B cell (primary cell): ENCODE results near the gene EMP2. TPM values are rescaled to one million over a fixed set of nuclear protein-coding genes. Genes with fewer than 3 reads are reported as not detected.
"Not testable (repeated sequence)": the region's sequence is repeated elsewhere in the genome, so short reads cannot be mapped to it uniquely, and the experiment has no call there.

Experiments
- ATAC-seq: fragments of 200-7000 bp; cut with Tn5 transposase; one replicate; pipeline ENCODE4 v1.10.0; 2021; ENCODE audit warnings: low read depth, mild to moderate bottlenecking, moderate number of reproducible peaks, moderate library complexity
- CTCF ChIA-PET: fragments of 350-600 bp; sonication (Branson Sonifier 250); formaldehyde crosslinking; loops from one replicate; lab custom pipeline; 2021; ENCODE audit warnings: antibody characterized with exemption, inconsistent platforms; lab: Charles Lee
- POLR2A ChIA-PET: fragments of 350-600 bp; sonication (Branson Sonifier 250); formaldehyde crosslinking; loops from one replicate; lab custom pipeline; 2021; ENCODE audit warnings: antibody characterized with exemption; lab: Charles Lee
- DNase-seq: peaks from one replicate; pipeline ENCODE4 v3.0.0; 2013
- H2AFZ ChIP-seq: 2 replicates; pipeline ENCODE4 v1.6.1; 2012; ENCODE audit warnings: mild to moderate bottlenecking, low read depth, low read length; ENCODE audit not compliant: insufficient read depth, poor library complexity, severe bottlenecking
- H3K27ac ChIP-seq, 2 donors: 1 replicate in 1 of 2; 2 replicates in 1 of 2; pipeline ENCODE4 v1.5.1; 2012 to 2013; ENCODE audit warnings: low read length in 2 of 2, mild to moderate bottlenecking in 2 of 2, moderate library complexity in 1 of 2
- H3K27me3 ChIP-seq, 4 experiments: fragments of 200-600 bp in 1 of 4; sonication (generic) in 1 of 4; replicated peaks in 1 of 4; 1 replicate in 2 of 4; 2 replicates in 2 of 4; pipeline versions ENCODE4 v1.6.1 to v1.7.0; 2013 to 2016; ENCODE audit warnings: low read length in 3 of 4, mild to moderate bottlenecking in 2 of 4, mixed read lengths in 1 of 4, moderate library complexity in 1 of 4; ENCODE audit not compliant: insufficient read depth in 4 of 4, control insufficient read depth in 3 of 4; ENCODE audit errors: control extremely low read depth in 1 of 4
- H3K36me3 ChIP-seq, 2 experiments: replicated peaks in 1 of 2; 1 replicate in 1 of 2; 2 replicates in 1 of 2; pipeline versions ENCODE4 v1.6.1 to v1.7.1; 2013; ENCODE audit warnings: low read length in 1 of 2; ENCODE audit not compliant: insufficient read depth in 2 of 2, control insufficient read depth in 1 of 2; ENCODE audit errors: control extremely low read depth in 1 of 2, extremely low read depth in 1 of 2
- H3K4me1 ChIP-seq, 2 donors: fragments of 200-600 bp in 1 of 2; sonication (generic) in 1 of 2; 1 replicate in 1 of 2; 2 replicates in 1 of 2; pipeline versions ENCODE4 v1.5.1 to v1.6.1; 2013 to 2017; ENCODE audit warnings: low read length in 2 of 2; ENCODE audit not compliant: control insufficient read depth in 2 of 2, insufficient read depth in 2 of 2
- H3K4me2 ChIP-seq: replicated peaks from 2 replicates; pipeline ENCODE3; 2012; ENCODE audit warnings: mild to moderate bottlenecking, low read depth, low read length; ENCODE audit not compliant: poor library complexity, severe bottlenecking
- H3K4me3 ChIP-seq, 5 experiments: fragments of 200-600 bp in 1 of 5; sonication (generic) in 1 of 5; 1 replicate in 3 of 5; 2 replicates in 2 of 5; pipeline versions ENCODE4 v1.5.1 to v1.7.0; 2011 to 2016; ENCODE audit warnings: low read length in 4 of 5, mild to moderate bottlenecking in 4 of 5, low read depth in 2 of 5, control low read depth in 1 of 5, moderate library complexity in 1 of 5; ENCODE audit not compliant: insufficient read depth in 1 of 5; ENCODE audit errors: control extremely low read depth in 1 of 5, extremely low read depth in 1 of 5
- H3K79me2 ChIP-seq: fragments of 200-600 bp; sonication (generic); one replicate; pipeline ENCODE4 v1.6.0; 2016; ENCODE audit warnings: low read length; ENCODE audit not compliant: control insufficient read depth, insufficient read depth
- H3K9ac ChIP-seq: fragments of 200-600 bp; sonication (generic); 2 replicates; pipeline ENCODE4 v1.6.1; 2017; ENCODE audit warnings: mild to moderate bottlenecking, low read length, moderate library complexity
- H3K9me3 ChIP-seq, 3 donors: one replicate each; pipeline versions ENCODE4 v1.6.1 to v1.7.1; 2013; ENCODE audit warnings: low read length in 2 of 3; ENCODE audit not compliant: control insufficient read depth in 2 of 3, insufficient read depth in 1 of 3; ENCODE audit errors: control extremely low read depth in 1 of 3
- H4K20me1 ChIP-seq: 2 replicates; pipeline ENCODE4 v1.6.0; 2012; ENCODE audit warnings: mild to moderate bottlenecking, low read length; ENCODE audit not compliant: insufficient read depth, control insufficient read depth, poor library complexity, severe bottlenecking
- H3K27ac Mint-ChIP-seq: one replicate; pipeline ENCODE4 v1.8.0; 2021; ENCODE audit warnings: mixed read lengths
- H3K27me3 Mint-ChIP-seq: one replicate; pipeline ENCODE4 v1.8.0; 2021; ENCODE audit warnings: mixed read lengths
- H3K4me1 Mint-ChIP-seq: one replicate; pipeline ENCODE4 v1.8.0; 2021; ENCODE audit warnings: mixed read lengths
- H3K4me3 Mint-ChIP-seq: one replicate; pipeline ENCODE4 v1.8.0; 2021; ENCODE audit warnings: mixed read lengths
- H3K9me3 Mint-ChIP-seq: one replicate; pipeline ENCODE4 v1.8.0; 2022; ENCODE audit warnings: mixed read lengths; ENCODE audit not compliant: insufficient read depth
- CTCF ChIP-seq: fragments of 200-600 bp; IDR thresholded peaks from one replicate; pipeline ENCODE4 v1.8.0; 2022; ENCODE audit warnings: antibody characterized with exemption, mild to moderate bottlenecking
- EZH2 ChIP-seq: IDR thresholded peaks from 2 replicates; pipeline ENCODE4 v1.6.1; 2012; ENCODE audit warnings: borderline replicate concordance, low read depth, mild to moderate bottlenecking, moderate library complexity, low read length; ENCODE audit not compliant: insufficient read depth, poor library complexity, severe bottlenecking
- whole genome bisulfite sequencing: methylation state at CpG from one replicate; pipeline ENCODE4 v1.1.5; 2013; ENCODE audit warnings: missing lambda C conversion rate; ENCODE audit not compliant: insufficient coverage; 5-methylcytosine and 5-hydroxymethylcytosine counted together
- intact Hi-C: fragments of 100-400 bp; cut with micrococcal nuclease; formaldehyde crosslinking; loops from one replicate; pipeline ENCODE4 v1.10.0; 2022
- polyA plus RNA-seq: library from polyadenylated mRNA; depleted of rRNA; stranded (reverse); fragments of >200 nt; gene quantifications from 2 replicates; pipeline ENCODE4 v1.2.3, GENCODE V29; 2012
- total RNA-seq, 2 donors: library from RNA; stranded (reverse); fragments of 120-200 nt in 1 of 2; gene quantifications; 1 replicate in 1 of 2; 2 replicates in 1 of 2; pipeline versions ENCODE4 v1.2.3 to v1.2.4, GENCODE V29; 2013 to 2022

The EMP2 gene
- total and polyA plus RNA-seq, 2 donors (not counting 1 experiment from before 2014, with no cell fraction given) = 0.01 TPM; not detected in 1

GRCh38 chr16:10561425-10561824, 19.0 kb downstream of the EMP2 start:
- Histone ChIP-seq H3K4me3 (no peak overlapping the region), H3K4me1 (peaks cover 9% of the 10 kb centered on the region in 2 donors), H3K79me2 (no peaks in the 10 kb centered on the region), H3K27ac (no peak overlapping the region), H4K20me1 (no peaks in the 10 kb centered on the region), H3K36me3 (no peaks in the 10 kb centered on the region), H3K27me3 (peaks cover 0 to under 1% (median 0%) of the 10 kb centered on the region in 4 experiments), H3K9me3 (peaks cover 0 to 12% (median 0%) of the 10 kb centered on the region in 3 donors), H2AFZ (peak overlapping the region; percentile 23), H3K4me2 (peak overlapping the region; percentile 13), H3K9ac (no peak overlapping the region)
- WGBS = 83% methylated on average over 2 of the region's 3 CpGs
- ATAC-seq (no peak), DNase-seq (no peak)
- H3K4me3 Mint-ChIP-seq = no peak overlapping the region
- peaks cover 13% of the 10 kb centered on the region for H3K4me1 Mint-ChIP-seq
- intact Hi-C loops = no loop called here
- no peak for TF ChIP-seq EZH2
- TF ChIP-seq CTCF = no peak
- peaks cover 3% of the 10 kb centered on the region for H3K27me3 Mint-ChIP-seq
- CTCF ChIA-PET = no interaction called here
- H3K27ac Mint-ChIP-seq = no peak overlapping the region
- POLR2A ChIA-PET = no interaction called here
- no peaks in the 10 kb centered on the region for H3K9me3 Mint-ChIP-seq

- Mint-ChIP-seq H3K4me3 (no peak overlapping the region), H3K27ac (no peak overlapping the region), H3K9me3 (no peaks in the 10 kb centered on the region), H3K4me1 (peaks cover 13% of the 10 kb centered on the region), H3K27me3 (peaks cover 3% of the 10 kb centered on the region)
- peak overlapping the region; percentile 13 for H3K4me2 ChIP-seq
- ChIA-PET CTCF (no interaction called here), POLR2A (no interaction called here)
- no peak overlapping the region for H3K27ac ChIP-seq
- no peak for DNase-seq
- H4K20me1 ChIP-seq = no peaks in the 10 kb centered on the region
- H3K36me3 ChIP-seq = no peaks in the 10 kb centered on the region
- no peak for ATAC-seq
- H3K4me3 ChIP-seq = no peak overlapping the region
- peaks cover 0 to 16% (median 0%) of the 10 kb centered on the region in 3 donors for H3K9me3 ChIP-seq
- H3K27me3 ChIP-seq = no peaks in the 10 kb centered on the region
- peaks cover 9% of the 10 kb centered on the region in 2 donors for H3K4me1 ChIP-seq
- intact Hi-C loops = no loop called here
- TF ChIP-seq EZH2 (no peak), CTCF (no peak)
- no peaks in the 10 kb centered on the region for H3K79me2 ChIP-seq
- no peak overlapping the region for H3K9ac ChIP-seq
- WGBS = 29% methylated on average over 3 of the region's 3 CpGs
- H2AFZ ChIP-seq = peak overlapping the region; percentile 23
Measured at GRCh38 chr16:10561001-10561400, 19.4 kb downstream of the EMP2 start.

GRCh38 chr16:10559792-10560191, 20.6 kb downstream of the EMP2 start:
- WGBS = 87% methylated on average over 4 of the region's 4 CpGs
- CTCF ChIA-PET, H3K9me3 Mint-ChIP-seq, ATAC-seq, H3K27ac Mint-ChIP-seq, H3K79me2 ChIP-seq, DNase-seq, H4K20me1 ChIP-seq, H2AFZ ChIP-seq, H3K36me3 ChIP-seq, H3K27ac ChIP-seq, H3K27me3 ChIP-seq, H3K4me2 ChIP-seq, intact Hi-C loops, H3K27me3 Mint-ChIP-seq, H3K9ac ChIP-seq, POLR2A ChIA-PET, H3K4me3 Mint-ChIP-seq, H3K4me3 ChIP-seq: not testable (repeated sequence)
- Histone ChIP-seq H3K9me3 (peaks cover 0 to 14% (median 0%) of the 10 kb centered on the region in 3 donors), H3K4me1 (peaks cover 12 to 14% of the 10 kb centered on the region in 2 donors)
- H3K4me1 Mint-ChIP-seq = peaks cover 18% of the 10 kb centered on the region
